ENCODE results near the gene IKZF5. TPM values are rescaled to one million over a fixed set of nuclear protein-coding genes. Genes with fewer than 3 reads are reported as not detected.

Gene IKZF5
- total RNA-seq, 2 donors from 2014 or later, result 5.0 to 7.9 TPM

- Histone ChIP-seq H3K9me3 (no peaks in the 10 kb centered on the region), H3K27ac (no peak overlapping the region), H3K4me1 (peaks cover 0 to 5% of the 10 kb centered on the region in 2 donors), H3K36me3 (peaks cover 44% of the 10 kb centered on the region), H3K27me3 (no peaks in the 10 kb centered on the region), H3K4me3 (no peak overlapping the region)
- TF ChIP-seq CTCF (IDR thresholded peaks at IDR 0.05), result no peak
- DNase-seq (ENCODE audit: low spot score), result no peak
Measured at GRCh38 chr10:122995936-122996335, 12.7 kb downstream of the IKZF5 start.

GRCh38 chr10:122993797-122994336, 14.7 kb downstream of the IKZF5 start:
- Histone ChIP-seq H3K4me3 (no peak overlapping the region), H3K4me1 (no peaks in the 10 kb centered on the region), H3K27me3 (no peaks in the 10 kb centered on the region), H3K9me3 (no peaks in the 10 kb centered on the region), H3K27ac (no peak overlapping the region), H3K36me3 (peaks cover 44% of the 10 kb centered on the region)
- DNase-seq (ENCODE audit: low spot score), result no peak
- no peak for TF ChIP-seq CTCF (IDR thresholded peaks at IDR 0.05)

GRCh38 chr10:122992031-122992585, 16.5 kb downstream of the IKZF5 start:
- Histone ChIP-seq H3K4me3 (no peak overlapping the region), H3K36me3 (peaks cover 37% of the 10 kb centered on the region), H3K27ac (no peak overlapping the region), H3K9me3 (no peaks in the 10 kb centered on the region), H3K27me3 (no peaks in the 10 kb centered on the region), H3K4me1 (no peaks in the 10 kb centered on the region)
- TF ChIP-seq CTCF (IDR thresholded peaks at IDR 0.05), result no peak
- no peak for DNase-seq (ENCODE audit: low spot score)

GRCh38 chr10:122990278-122990677, 18.3 kb downstream of the IKZF5 start:
- H3K36me3 ChIP-seq, result peaks cover 26% of the 10 kb centered on the region
- no peak for DNase-seq (ENCODE audit: low spot score)
- H3K4me3 ChIP-seq, result no peak overlapping the region
- H3K9me3 ChIP-seq, result no peaks in the 10 kb centered on the region
- no peaks in the 10 kb centered on the region for H3K27me3 ChIP-seq
- H3K4me1 ChIP-seq, result no peaks in the 10 kb centered on the region
- H3K27ac ChIP-seq, result no peak overlapping the region
- no peak for TF ChIP-seq CTCF (IDR thresholded peaks at IDR 0.05)

- DNase-seq (ENCODE audit: low spot score), result no peak
- no peak for TF ChIP-seq CTCF (IDR thresholded peaks at IDR 0.05)
- Histone ChIP-seq H3K9me3 (no peaks in the 10 kb centered on the region), H3K36me3 (peaks cover 9% of the 10 kb centered on the region), H3K27me3 (no peaks in the 10 kb centered on the region), H3K4me3 (no peak overlapping the region), H3K4me1 (no peaks in the 10 kb centered on the region), H3K27ac (no peak overlapping the region)
Measured at GRCh38 chr10:122988501-122988900, 20.1 kb downstream of the IKZF5 start.

GRCh38 chr10:122986335-122986734, 22.3 kb downstream of the IKZF5 start:
- DNase-seq (ENCODE audit: low spot score), result no peak
- no peak overlapping the region for H3K27ac ChIP-seq

More at GRCh38 chr10:122986335-122986734, 22.3 kb downstream of the IKZF5 start:
- no peaks in the 10 kb centered on the region for H3K9me3 ChIP-seq
- no peak overlapping the region for H3K4me3 ChIP-seq
- no peaks in the 10 kb centered on the region for H3K36me3 ChIP-seq
- no peaks in the 10 kb centered on the region for H3K4me1 ChIP-seq
- TF ChIP-seq CTCF (IDR thresholded peaks at IDR 0.05), result no peak
- H3K27me3 ChIP-seq, result no peaks in the 10 kb centered on the region

Measured in right atrium auricular region (tissue), 2 donors.